Cardiac fibroblast (primary cell): ENCODE data around the gene HELZ.

Experiments used
- DNase-seq, 2 donors: peaks; one replicate each; pipeline versions ENCODE4 v3.0.0 to v3.0.0-alpha.2; 2010; ENCODE audit warnings: low read depth in 2 of 2
- H3K4me3 ChIP-seq, 2 donors: replicated peaks in 1 of 2; 1 replicate in 1 of 2; 2 replicates in 1 of 2; pipeline ENCODE4 v1.5.1; 2011; ENCODE audit warnings: low read depth in 2 of 2, low read length in 2 of 2, mild to moderate bottlenecking in 2 of 2, moderate library complexity in 1 of 2
- CTCF ChIP-seq: IDR thresholded peaks from one replicate; pipeline ENCODE4 v1.5.1; 2011; ENCODE audit warnings: low read depth, mild to moderate bottlenecking, low read length, inconsistent platforms

The HELZ gene

GRCh38 chr17:67161573-67161972 is 83.4 kb downstream of the HELZ start:
- DNase-seq, result no peak
- H3K4me3 ChIP-seq, result no peak overlapping the region
- TF ChIP-seq CTCF, result no peak

GRCh38 chr17:67160791-67161190 is 84.2 kb downstream of the HELZ start:
- DNase-seq, result no peak
- no peak overlapping the region for H3K4me3 ChIP-seq
- no peak for TF ChIP-seq CTCF

- peak; percentile 24 for TF ChIP-seq CTCF
- peak; percentile 63 to 76 for DNase-seq
- H3K4me3 ChIP-seq, result no peak overlapping the region
Observed at GRCh38 chr17:67157732-67158639, 87.0 kb downstream of the HELZ start.

GRCh38 chr17:67156269-67157199 is 88.5 kb downstream of the HELZ start:
- DNase-seq, result peak; percentile 15 to 53
- H3K4me3 ChIP-seq, result no peak overlapping the region
- no peak for TF ChIP-seq CTCF

- H3K4me3 ChIP-seq, result no peak overlapping the region
- TF ChIP-seq CTCF, result no peak
- DNase-seq, result no peak
Observed at GRCh38 chr17:67152824-67153223, 92.2 kb downstream of the HELZ start.

- TF ChIP-seq CTCF, result no peak
Observed at GRCh38 chr17:67151717-67152116, 93.3 kb downstream of the HELZ start.

More at GRCh38 chr17:67151717-67152116, 93.3 kb downstream of the HELZ start:
- no peak overlapping the region for H3K4me3 ChIP-seq
- peak; percentile 17 to 83 for DNase-seq
